ENCODE results near the gene AP2A1. TPM values are rescaled to one million over a fixed set of nuclear protein-coding genes. Genes with fewer than 3 reads are reported as not detected.
A peak's percentile ranks its signal among the peaks of the same experiment; 100 is the strongest.

Gene AP2A1
- total and polyA plus RNA-seq, 9 of the 15 experiments (the other 6 are each of a cell fraction or from before 2014, with no cell fraction given), result 0.55 to 150 (median 31.9) TPM

DNA sequence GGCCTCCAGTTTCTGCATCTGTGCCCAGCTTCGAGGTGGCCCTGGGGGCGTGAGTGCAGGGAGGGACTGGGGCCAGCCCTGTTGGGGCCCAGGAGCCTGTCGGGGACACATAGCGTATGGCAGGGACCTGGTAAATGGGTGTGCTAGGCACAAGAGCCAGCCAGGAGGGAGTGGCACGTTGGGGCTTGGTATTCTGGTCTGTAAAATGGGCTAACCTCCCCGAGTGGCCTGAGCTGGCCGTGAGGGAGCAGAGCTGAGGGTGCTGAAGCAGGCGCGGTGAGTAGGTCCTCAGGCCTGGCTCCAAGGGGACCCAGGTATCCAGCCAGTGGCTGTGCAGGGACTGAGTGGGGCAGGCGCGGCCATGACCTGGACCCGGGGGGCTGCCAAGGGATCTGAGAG, 88.5 kb downstream of the AP2A1 start:
- Histone ChIP-seq H2AFZ (ENCODE audit: low read depth, low read length) (no peak overlapping the region), H3K27me3 (ENCODE audit: control insufficient read depth in 2 of 2, insufficient read depth in 2 of 2, low read length in 2 of 2) (no peaks in the 10 kb centered on the region), H3K36me3 (ENCODE audit: control insufficient read depth, insufficient read depth, low read length) (peaks cover 76% of the 10 kb centered on the region), H3K9me3 (replicated peaks; ENCODE audit: control insufficient read depth, insufficient read depth, low read depth, low read length) (no peaks in the 10 kb centered on the region), H3K9ac (ENCODE audit: insufficient read depth in 1 of 2, low read depth in 2 of 2, low read length in 2 of 2) (peak overlapping the region in 1 of 2 experiments; percentile 64; a peak in 2 of 4 replicates), H3K9me1 (ENCODE audit: control insufficient read depth, insufficient read depth, low read length) (peaks cover 8% of the 10 kb centered on the region), H4K20me1 (replicated peaks; ENCODE audit: control insufficient read depth, insufficient read depth, low read length) (peaks cover 27% of the 10 kb centered on the region), H3K27ac (ENCODE audit: extremely low read depth, low read depth, low read length) (no peak overlapping the region), H3K79me2 (ENCODE audit: control insufficient read depth, insufficient read depth, low read length) (peaks cover 37% of the 10 kb centered on the region), H3K4me1 (replicated peaks in 1 of 2; ENCODE audit: control insufficient read depth in 2 of 2, insufficient read depth in 2 of 2, low read length in 2 of 2) (peaks cover 11 to 78% of the 10 kb centered on the region in 2 experiments), H3K4me3 (no peak overlapping the region), H3K4me2 (ENCODE audit: insufficient read depth, low read length) (no peak overlapping the region)
- 91% methylated on average over 12 of the region's 12 CpGs for WGBS (ENCODE audit: insufficient coverage, low coverage, missing lambda C conversion rate)
- intact Hi-C loops (cut with micrococcal nuclease), result no loop called here
- ChIA-PET CTCF (ENCODE audit: low intra/inter-chr PET ratio) (no interaction called here), POLR2A (interaction anchor here (0.6 to 1.7 kb wide), 2 partner anchors 21 to 43 kb away, joined by 3 to 4 read pairs; no protein-coding TSS in a partner anchor)
- FAIRE-seq, result no peak
- in situ Hi-C loops (cut with MboI), result no loop called here
- TF ChIP-seq KLF13 (tag; IDR thresholded peaks at IDR 0.05; ENCODE audit: borderline replicate concordance, low read depth) (peak; percentile 21; the same call in 1 of the 2 replicates), RBFOX2 (IDR thresholded peaks at IDR 0.05; ENCODE audit: low read depth, low read length) (peak; percentile 64), POLR2G (IDR thresholded peaks at IDR 0.05; ENCODE audit: low read depth, low read length) (peak; percentile 78), ZNF347 (CRISPR knock-in tag; IDR thresholded peaks at IDR 0.05; ENCODE audit: low read depth) (no peak), ZKSCAN1 (IDR thresholded peaks at IDR 0.05; ENCODE audit: low read depth, low read length) (peak; percentile 43; the same call in 1 of the 2 replicates)
- DNase-seq (ENCODE audit: extremely low read depth in 1 of 4, low spot score in 3 of 4), result no peak
- ATAC-seq, result no peak
- no TSS peak for BruUV-seq (replicated peaks)
